ENCODE results near the gene HTR5A. TPM values are rescaled to one million over a fixed set of nuclear protein-coding genes. Genes with fewer than 3 reads are reported as not detected.

The HTR5A gene
- total and polyA plus RNA-seq, 5 donors from 2014 or later, result not detected

- DNase-seq (no peak), ATAC-seq (ENCODE audit: low read depth in 2 of 2) (no peak)
- Histone ChIP-seq H3K27ac (ENCODE audit: insufficient read depth, low read length, poor library complexity, severe bottlenecking) (no peak overlapping the region), H3K27me3 (ENCODE audit: control insufficient read depth, insufficient read depth, low read length) (no peaks in the 10 kb centered on the region), H3K9me3 (ENCODE audit: control insufficient read depth in 2 of 2, low read length in 2 of 2) (no peaks in the 10 kb centered on the region), H3K4me3 (ENCODE audit: low read depth, low read length) (no peak overlapping the region), H3K36me3 (ENCODE audit: control insufficient read depth, insufficient read depth, low read length) (no peaks in the 10 kb centered on the region), H3K4me1 (ENCODE audit: control insufficient read depth, insufficient read depth, low read length, poor library complexity, severe bottlenecking) (no peaks in the 10 kb centered on the region)
- no peaks in the 10 kb centered on the region for H3K4me1 Mint-ChIP-seq
- no peaks in the 10 kb centered on the region for H3K9me3 Mint-ChIP-seq
- no peak overlapping the region for H3K4me3 Mint-ChIP-seq
- H3K27ac Mint-ChIP-seq, result no peak overlapping the region
- no peaks in the 10 kb centered on the region for H3K36me3 Mint-ChIP-seq
- peaks cover 31% of the 10 kb centered on the region for H3K27me3 Mint-ChIP-seq
Observed at GRCh38 chr7:155108144-155108901, 38.2 kb downstream of the HTR5A start.

GRCh38 chr7:155109121-155109520 is 39.0 kb downstream of the HTR5A start:
- no peak for ATAC-seq (ENCODE audit: low read depth in 2 of 2)
- Mint-ChIP-seq H3K4me1 (no peaks in the 10 kb centered on the region), H3K4me3 (no peak overlapping the region)

GRCh38 chr7:155115288-155115687 is 45.2 kb downstream of the HTR5A start:
- H3K4me3 ChIP-seq (ENCODE audit: low read depth, low read length), result no peak overlapping the region
- DNase-seq (no peak), ATAC-seq (ENCODE audit: low read depth in 2 of 2) (no peak)
- H3K4me1 Mint-ChIP-seq, result no peaks in the 10 kb centered on the region
- no peak overlapping the region for H3K27ac ChIP-seq (ENCODE audit: insufficient read depth, low read length, poor library complexity, severe bottlenecking)
- H3K27me3 ChIP-seq (ENCODE audit: control insufficient read depth, insufficient read depth, low read length), result no peaks in the 10 kb centered on the region
- peaks cover 0 to 8% (median 4%) of the 10 kb centered on the region in 7 donors for H3K9me3 Mint-ChIP-seq
- peaks cover 22% of the 10 kb centered on the region for H3K27me3 Mint-ChIP-seq
- no peaks in the 10 kb centered on the region for H3K4me1 ChIP-seq (ENCODE audit: control insufficient read depth, insufficient read depth, low read length, poor library complexity, severe bottlenecking)
- H3K36me3 ChIP-seq (ENCODE audit: control insufficient read depth, insufficient read depth, low read length), result no peaks in the 10 kb centered on the region
- H3K36me3 Mint-ChIP-seq, result no peaks in the 10 kb centered on the region
- no peak overlapping the region for H3K4me3 Mint-ChIP-seq
- no peaks in the 10 kb centered on the region for H3K9me3 ChIP-seq (ENCODE audit: control insufficient read depth in 2 of 2, low read length in 2 of 2)
- peak overlapping the region in 1 of 3 donors; percentile 56 for H3K27ac Mint-ChIP-seq

More at GRCh38 chr7:155109121-155109520, 39.0 kb downstream of the HTR5A start:
- no peak overlapping the region for H3K27ac ChIP-seq (ENCODE audit: insufficient read depth, low read length, poor library complexity, severe bottlenecking)
- no peak overlapping the region for H3K4me3 ChIP-seq (ENCODE audit: low read depth, low read length)
- no peaks in the 10 kb centered on the region for H3K9me3 Mint-ChIP-seq
- no peaks in the 10 kb centered on the region for H3K27me3 ChIP-seq (ENCODE audit: control insufficient read depth, insufficient read depth, low read length)
- no peaks in the 10 kb centered on the region for H3K36me3 ChIP-seq (ENCODE audit: control insufficient read depth, insufficient read depth, low read length)
- peaks cover 32% of the 10 kb centered on the region for H3K27me3 Mint-ChIP-seq
- no peaks in the 10 kb centered on the region for H3K4me1 ChIP-seq (ENCODE audit: control insufficient read depth, insufficient read depth, low read length, poor library complexity, severe bottlenecking)
- no peaks in the 10 kb centered on the region for H3K9me3 ChIP-seq (ENCODE audit: control insufficient read depth in 2 of 2, low read length in 2 of 2)
- no peak overlapping the region for H3K27ac Mint-ChIP-seq
- H3K36me3 Mint-ChIP-seq, result no peaks in the 10 kb centered on the region
- DNase-seq, result no peak

GRCh38 chr7:155119801-155120382 is 49.8 kb downstream of the HTR5A start:
- H3K36me3 Mint-ChIP-seq, result no peaks in the 10 kb centered on the region
- H3K27me3 Mint-ChIP-seq, result peaks cover 20% of the 10 kb centered on the region
- no peak for ATAC-seq (ENCODE audit: low read depth in 2 of 2)
- no peaks in the 10 kb centered on the region for H3K4me1 Mint-ChIP-seq
- H3K27ac Mint-ChIP-seq, result no peak overlapping the region
- no peaks in the 10 kb centered on the region for H3K36me3 ChIP-seq (ENCODE audit: control insufficient read depth, insufficient read depth, low read length)
- H3K27ac ChIP-seq (ENCODE audit: insufficient read depth, low read length, poor library complexity, severe bottlenecking), result no peak overlapping the region
- no peaks in the 10 kb centered on the region for H3K4me1 ChIP-seq (ENCODE audit: control insufficient read depth, insufficient read depth, low read length, poor library complexity, severe bottlenecking)
- DNase-seq, result no peak
- H3K27me3 ChIP-seq (ENCODE audit: control insufficient read depth, insufficient read depth, low read length), result no peaks in the 10 kb centered on the region
- no peak overlapping the region for H3K4me3 Mint-ChIP-seq
- peaks cover 0 to 12% (median 4%) of the 10 kb centered on the region in 7 donors for H3K9me3 Mint-ChIP-seq
- H3K9me3 ChIP-seq (ENCODE audit: control insufficient read depth in 2 of 2, low read length in 2 of 2), result no peaks in the 10 kb centered on the region
- no peak overlapping the region for H3K4me3 ChIP-seq (ENCODE audit: low read depth, low read length)

- Mint-ChIP-seq H3K4me1 (no peaks in the 10 kb centered on the region), H3K4me3 (no peak overlapping the region), H3K27me3 (peaks cover 20% of the 10 kb centered on the region), H3K36me3 (no peaks in the 10 kb centered on the region), H3K27ac (no peak overlapping the region), H3K9me3 (peaks cover 0 to 12% (median 4%) of the 10 kb centered on the region in 7 donors)
- Histone ChIP-seq H3K4me1 (ENCODE audit: control insufficient read depth, insufficient read depth, low read length, poor library complexity, severe bottlenecking) (no peaks in the 10 kb centered on the region), H3K4me3 (ENCODE audit: low read depth, low read length) (no peak overlapping the region), H3K27me3 (ENCODE audit: control insufficient read depth, insufficient read depth, low read length) (no peaks in the 10 kb centered on the region), H3K9me3 (ENCODE audit: control insufficient read depth in 2 of 2, low read length in 2 of 2) (no peaks in the 10 kb centered on the region), H3K36me3 (ENCODE audit: control insufficient read depth, insufficient read depth, low read length) (no peaks in the 10 kb centered on the region), H3K27ac (ENCODE audit: insufficient read depth, low read length, poor library complexity, severe bottlenecking) (no peak overlapping the region)
- ATAC-seq (ENCODE audit: low read depth in 2 of 2) (no peak), DNase-seq (no peak)
Observed at GRCh38 chr7:155120460-155120859, 50.3 kb downstream of the HTR5A start.

DNA sequence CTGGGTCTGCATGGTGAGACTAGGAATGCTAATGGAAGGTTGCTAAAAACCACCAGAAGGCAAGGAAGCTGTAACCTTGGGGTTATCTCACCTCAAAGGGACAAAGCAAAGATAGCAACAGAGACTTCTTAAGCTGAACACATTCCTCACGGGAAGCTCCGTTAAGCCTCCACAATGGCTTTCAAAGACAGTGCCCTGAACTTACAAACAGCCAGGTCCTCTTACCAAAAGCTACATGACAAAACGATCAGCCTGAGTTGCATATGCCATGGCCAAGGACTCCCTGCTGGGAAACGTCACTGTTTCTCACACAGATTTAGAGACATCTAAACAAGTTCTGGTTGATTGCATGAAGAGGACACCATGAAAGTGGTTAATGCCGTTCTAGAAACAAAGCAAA is 52.7 kb downstream of the HTR5A start:
- Histone ChIP-seq H3K27me3 (ENCODE audit: control insufficient read depth, insufficient read depth, low read length) (no peaks in the 10 kb centered on the region), H3K4me3 (ENCODE audit: low read depth, low read length) (no peak overlapping the region), H3K36me3 (ENCODE audit: control insufficient read depth, insufficient read depth, low read length) (no peaks in the 10 kb centered on the region), H3K9me3 (ENCODE audit: control insufficient read depth in 2 of 2, low read length in 2 of 2) (no peaks in the 10 kb centered on the region), H3K27ac (ENCODE audit: insufficient read depth, low read length, poor library complexity, severe bottlenecking) (no peak overlapping the region), H3K4me1 (ENCODE audit: control insufficient read depth, insufficient read depth, low read length, poor library complexity, severe bottlenecking) (no peaks in the 10 kb centered on the region)
- Mint-ChIP-seq H3K4me3 (no peak overlapping the region), H3K27ac (no peak overlapping the region), H3K4me1 (no peaks in the 10 kb centered on the region), H3K36me3 (no peaks in the 10 kb centered on the region), H3K27me3 (peaks cover 9% of the 10 kb centered on the region), H3K9me3 (peaks cover 0 to 12% (median 2%) of the 10 kb centered on the region in 7 donors)
- DNase-seq (no peak), ATAC-seq (ENCODE audit: low read depth in 2 of 2) (no peak)

DNA sequence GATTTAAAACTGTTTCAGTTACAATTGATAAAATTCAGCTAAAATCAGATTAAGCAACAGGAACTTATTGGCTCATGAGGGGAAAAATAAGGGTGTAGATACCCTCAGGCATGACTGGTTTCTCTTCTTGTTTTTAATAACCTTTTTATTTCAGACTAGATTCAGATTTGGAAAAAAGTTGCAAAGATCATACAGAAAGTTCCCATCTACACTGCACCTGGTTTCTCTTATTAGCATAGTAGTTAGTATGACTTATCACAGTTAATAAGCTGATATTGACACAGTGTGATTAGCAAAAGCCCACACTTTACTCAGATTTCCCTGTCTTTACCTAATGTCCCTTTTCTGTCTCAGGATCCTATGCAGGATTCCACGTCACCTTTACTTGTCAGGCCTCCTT is 53.3 kb downstream of the HTR5A start:
- Mint-ChIP-seq H3K9me3 (peaks cover 0 to 12% (median 1%) of the 10 kb centered on the region in 7 donors), H3K27me3 (peaks cover 9% of the 10 kb centered on the region), H3K4me1 (no peaks in the 10 kb centered on the region), H3K36me3 (no peaks in the 10 kb centered on the region), H3K4me3 (no peak overlapping the region), H3K27ac (no peak overlapping the region)
- H3K27me3 ChIP-seq (ENCODE audit: control insufficient read depth, insufficient read depth, low read length), result no peaks in the 10 kb centered on the region
- DNase-seq (no peak), ATAC-seq (ENCODE audit: low read depth in 2 of 2) (no peak)
- H3K4me1 ChIP-seq (ENCODE audit: control insufficient read depth, insufficient read depth, low read length, poor library complexity, severe bottlenecking), result no peaks in the 10 kb centered on the region
- no peak overlapping the region for H3K4me3 ChIP-seq (ENCODE audit: low read depth, low read length)
- no peaks in the 10 kb centered on the region for H3K36me3 ChIP-seq (ENCODE audit: control insufficient read depth, insufficient read depth, low read length)
- no peak overlapping the region for H3K27ac ChIP-seq (ENCODE audit: insufficient read depth, low read length, poor library complexity, severe bottlenecking)
- no peaks in the 10 kb centered on the region for H3K9me3 ChIP-seq (ENCODE audit: control insufficient read depth in 2 of 2, low read length in 2 of 2)

DNA sequence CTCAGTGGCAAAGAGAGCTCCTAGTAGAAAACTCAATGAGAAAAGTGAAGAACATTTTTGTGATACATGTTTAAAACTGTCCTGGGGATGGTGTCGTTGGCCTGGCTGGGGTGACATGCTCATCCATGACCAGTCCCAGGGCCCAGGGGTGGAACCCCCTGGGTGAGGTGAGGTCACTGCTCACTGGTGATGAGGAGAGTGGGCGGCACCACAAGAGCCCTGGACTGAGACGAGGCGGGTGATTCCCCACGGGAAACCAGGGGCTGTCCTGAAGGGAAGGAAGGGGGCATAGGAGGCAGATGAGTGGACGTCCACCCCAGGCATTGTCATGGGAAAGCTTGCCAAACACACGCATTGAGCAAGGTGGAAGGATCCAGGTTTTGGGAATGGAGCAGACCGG is 54.6 kb downstream of the HTR5A start:
- H3K27me3 Mint-ChIP-seq, result peaks cover 4% of the 10 kb centered on the region
- H3K27ac ChIP-seq (ENCODE audit: insufficient read depth, low read length, poor library complexity, severe bottlenecking), result no peak overlapping the region
- H3K36me3 Mint-ChIP-seq, result no peaks in the 10 kb centered on the region
- no peaks in the 10 kb centered on the region for H3K9me3 ChIP-seq (ENCODE audit: control insufficient read depth in 2 of 2, low read length in 2 of 2)
- H3K4me3 ChIP-seq (ENCODE audit: low read depth, low read length), result no peak overlapping the region
- H3K27me3 ChIP-seq (ENCODE audit: control insufficient read depth, insufficient read depth, low read length), result no peaks in the 10 kb centered on the region
- no peaks in the 10 kb centered on the region for H3K4me1 ChIP-seq (ENCODE audit: control insufficient read depth, insufficient read depth, low read length, poor library complexity, severe bottlenecking)
- no peak overlapping the region for H3K4me3 Mint-ChIP-seq
- H3K9me3 Mint-ChIP-seq, result peaks cover 0 to 9% (median 1%) of the 10 kb centered on the region in 7 donors
- ATAC-seq (ENCODE audit: low read depth in 2 of 2) (no peak), DNase-seq (no peak)
- H3K4me1 Mint-ChIP-seq, result no peaks in the 10 kb centered on the region
- H3K27ac Mint-ChIP-seq, result no peak overlapping the region
- H3K36me3 ChIP-seq (ENCODE audit: control insufficient read depth, insufficient read depth, low read length), result no peaks in the 10 kb centered on the region

Data from CD4-positive, CD25-positive, alpha-beta regulatory T cell (primary cell).